HL-60 (cell line): ENCODE results near the gene AKAP8L.

Source experiments
- GABPA ChIP-seq: IDR thresholded peaks from 2 replicates; pipeline ENCODE4 v1.6.1; 2012; ENCODE audit warnings: low read depth
- POLR2AphosphoS5 ChIP-seq: IDR thresholded peaks from 2 replicates; pipeline ENCODE4 v1.6.1; 2012; ENCODE audit warnings: low read depth
- SPI1 ChIP-seq: IDR thresholded peaks from 2 replicates; pipeline ENCODE4 v1.6.1; 2012; ENCODE audit warnings: low read depth, mild to moderate bottlenecking, borderline replicate concordance
- TF ChIP-seq, protein P1 (sequence below): IDR thresholded peaks from one replicate; pipeline ENCODE4 v1.5.1; 2011; ENCODE audit warnings: low read length, control low read depth, inconsistent platforms; ENCODE audit not compliant: insufficient read depth
- TF ChIP-seq, protein P2 (sequence below): IDR thresholded peaks from 2 replicates; pipeline ENCODE4 v1.6.1; 2012; ENCODE audit warnings: low read depth; ENCODE audit not compliant: insufficient replicate concordance

DNA sequence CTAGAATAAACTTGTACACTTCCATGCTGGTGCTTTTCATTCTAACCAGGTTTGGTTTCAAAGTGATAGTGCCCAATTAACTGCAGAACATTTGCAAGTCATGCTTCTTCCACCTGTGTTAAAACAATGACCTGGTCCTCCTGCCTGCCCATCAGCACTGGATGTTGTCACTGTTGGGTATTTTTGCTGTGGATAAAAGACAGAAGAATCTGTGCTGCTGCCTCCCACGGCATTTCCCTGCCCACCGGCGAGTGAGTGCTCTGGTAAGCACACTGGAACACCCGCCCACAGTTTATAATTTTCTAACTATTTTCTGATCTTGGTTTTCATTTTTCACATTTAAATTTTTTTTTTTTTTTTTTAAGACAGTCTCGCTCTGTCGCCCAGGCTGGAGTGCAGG, 36.9 kb downstream of the AKAP8L start:
- TF ChIP-seq POLR2AphosphoS5 = no peak
- TF ChIP-seq, protein P1, sequence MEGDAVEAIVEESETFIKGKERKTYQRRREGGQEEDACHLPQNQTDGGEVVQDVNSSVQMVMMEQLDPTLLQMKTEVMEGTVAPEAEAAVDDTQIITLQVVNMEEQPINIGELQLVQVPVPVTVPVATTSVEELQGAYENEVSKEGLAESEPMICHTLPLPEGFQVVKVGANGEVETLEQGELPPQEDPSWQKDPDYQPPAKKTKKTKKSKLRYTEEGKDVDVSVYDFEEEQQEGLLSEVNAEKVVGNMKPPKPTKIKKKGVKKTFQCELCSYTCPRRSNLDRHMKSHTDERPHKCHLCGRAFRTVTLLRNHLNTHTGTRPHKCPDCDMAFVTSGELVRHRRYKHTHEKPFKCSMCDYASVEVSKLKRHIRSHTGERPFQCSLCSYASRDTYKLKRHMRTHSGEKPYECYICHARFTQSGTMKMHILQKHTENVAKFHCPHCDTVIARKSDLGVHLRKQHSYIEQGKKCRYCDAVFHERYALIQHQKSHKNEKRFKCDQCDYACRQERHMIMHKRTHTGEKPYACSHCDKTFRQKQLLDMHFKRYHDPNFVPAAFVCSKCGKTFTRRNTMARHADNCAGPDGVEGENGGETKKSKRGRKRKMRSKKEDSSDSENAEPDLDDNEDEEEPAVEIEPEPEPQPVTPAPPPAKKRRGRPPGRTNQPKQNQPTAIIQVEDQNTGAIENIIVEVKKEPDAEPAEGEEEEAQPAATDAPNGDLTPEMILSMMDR = no peak
- no peak for TF ChIP-seq GABPA
- TF ChIP-seq, protein P2, sequence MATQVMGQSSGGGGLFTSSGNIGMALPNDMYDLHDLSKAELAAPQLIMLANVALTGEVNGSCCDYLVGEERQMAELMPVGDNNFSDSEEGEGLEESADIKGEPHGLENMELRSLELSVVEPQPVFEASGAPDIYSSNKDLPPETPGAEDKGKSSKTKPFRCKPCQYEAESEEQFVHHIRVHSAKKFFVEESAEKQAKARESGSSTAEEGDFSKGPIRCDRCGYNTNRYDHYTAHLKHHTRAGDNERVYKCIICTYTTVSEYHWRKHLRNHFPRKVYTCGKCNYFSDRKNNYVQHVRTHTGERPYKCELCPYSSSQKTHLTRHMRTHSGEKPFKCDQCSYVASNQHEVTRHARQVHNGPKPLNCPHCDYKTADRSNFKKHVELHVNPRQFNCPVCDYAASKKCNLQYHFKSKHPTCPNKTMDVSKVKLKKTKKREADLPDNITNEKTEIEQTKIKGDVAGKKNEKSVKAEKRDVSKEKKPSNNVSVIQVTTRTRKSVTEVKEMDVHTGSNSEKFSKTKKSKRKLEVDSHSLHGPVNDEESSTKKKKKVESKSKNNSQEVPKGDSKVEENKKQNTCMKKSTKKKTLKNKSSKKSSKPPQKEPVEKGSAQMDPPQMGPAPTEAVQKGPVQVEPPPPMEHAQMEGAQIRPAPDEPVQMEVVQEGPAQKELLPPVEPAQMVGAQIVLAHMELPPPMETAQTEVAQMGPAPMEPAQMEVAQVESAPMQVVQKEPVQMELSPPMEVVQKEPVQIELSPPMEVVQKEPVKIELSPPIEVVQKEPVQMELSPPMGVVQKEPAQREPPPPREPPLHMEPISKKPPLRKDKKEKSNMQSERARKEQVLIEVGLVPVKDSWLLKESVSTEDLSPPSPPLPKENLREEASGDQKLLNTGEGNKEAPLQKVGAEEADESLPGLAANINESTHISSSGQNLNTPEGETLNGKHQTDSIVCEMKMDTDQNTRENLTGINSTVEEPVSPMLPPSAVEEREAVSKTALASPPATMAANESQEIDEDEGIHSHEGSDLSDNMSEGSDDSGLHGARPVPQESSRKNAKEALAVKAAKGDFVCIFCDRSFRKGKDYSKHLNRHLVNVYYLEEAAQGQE = no peak
- no peak for TF ChIP-seq SPI1
